ENCODE data around the gene UBE2M. TPM values are rescaled to one million over a fixed set of nuclear protein-coding genes. Genes with fewer than 3 reads are reported as not detected.
A peak's percentile ranks its signal among the peaks of the same experiment; 100 is the strongest.
"Not testable (repeated sequence)": the region's sequence is repeated elsewhere in the genome, so short reads cannot be mapped to it uniquely, and the experiment has no call there.

The UBE2M gene
- total RNA-seq, 2 donors from 2014 or later, result 30.9 to 38.8 TPM

GRCh38 chr19:58578012-58578925 lies 19.9 kb upstream of the UBE2M start:
- Histone ChIP-seq H3K9me3 (no peaks in the 10 kb centered on the region), H3K4me1 (peaks cover 0 to 22% of the 10 kb centered on the region in 2 donors), H3K36me3 (peaks cover 20% of the 10 kb centered on the region), H3K27ac (no peak overlapping the region), H3K27me3 (no peaks in the 10 kb centered on the region), H3K4me3 (no peak overlapping the region)
- no peak for TF ChIP-seq CTCF (IDR thresholded peaks at IDR 0.05)
- DNase-seq (ENCODE audit: low spot score), result peak; percentile 55

- not testable (repeated sequence) for H3K27ac ChIP-seq; H3K27me3 ChIP-seq; H3K9me3 ChIP-seq; DNase-seq (ENCODE audit: low spot score); H3K4me3 ChIP-seq
- H3K4me1 ChIP-seq, result peaks cover 0 to 22% of the 10 kb centered on the region in 2 donors
- peaks cover 13% of the 10 kb centered on the region for H3K36me3 ChIP-seq
Measured at GRCh38 chr19:58577581-58577980, 19.2 kb upstream of the UBE2M start.

DNA sequence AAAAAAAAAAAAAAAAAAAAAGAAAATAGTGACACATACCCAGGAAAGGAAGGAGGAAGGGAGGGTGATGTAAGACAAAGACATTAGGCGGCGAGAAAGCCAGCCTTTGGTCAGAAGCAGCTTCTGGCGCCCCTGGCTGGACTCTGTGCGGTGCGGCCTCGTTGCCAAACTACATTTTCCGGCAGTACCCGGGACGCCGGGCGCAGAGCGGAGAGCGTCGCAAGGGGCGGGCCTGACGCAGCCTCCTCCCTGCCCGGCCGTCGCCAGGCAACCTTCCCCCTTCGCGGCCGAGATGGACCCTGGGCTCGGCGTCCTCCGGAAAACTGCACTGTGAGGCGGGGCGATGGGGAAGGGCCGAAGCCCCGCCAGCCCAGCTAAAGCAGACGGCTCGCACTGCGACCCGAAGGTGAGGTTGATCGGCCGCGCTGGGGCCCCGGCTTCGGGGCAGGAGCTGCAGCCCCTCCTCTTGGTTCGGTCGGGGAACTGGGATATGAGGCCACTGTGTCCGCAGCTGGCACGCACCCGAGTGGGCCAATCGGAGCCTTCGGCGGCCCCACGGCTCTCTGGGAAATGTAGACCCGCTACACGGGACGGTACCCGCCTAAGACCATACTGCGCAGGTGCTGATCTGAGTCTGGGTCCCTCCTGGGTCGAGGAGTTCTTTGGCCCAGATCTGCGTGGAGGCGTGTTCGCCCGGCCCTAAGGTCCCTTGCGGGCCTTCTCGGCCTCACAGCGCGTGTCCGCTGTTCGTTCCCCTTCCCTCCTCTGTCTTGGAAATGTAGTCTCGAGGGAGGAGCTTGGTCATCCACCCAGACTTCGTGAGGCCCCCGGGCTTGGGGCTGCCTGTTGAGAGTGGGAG lies 17.0 kb upstream of the UBE2M start:
- peaks cover 0 to 19% of the 10 kb centered on the region in 2 donors for H3K4me1 ChIP-seq

GRCh38 chr19:58573658-58574164 lies 15.3 kb upstream of the UBE2M start:
- H3K4me1 ChIP-seq, result peaks cover 0 to 19% of the 10 kb centered on the region in 2 donors
- peaks cover 21% of the 10 kb centered on the region for H3K36me3 ChIP-seq
- DNase-seq (ENCODE audit: low spot score), result no peak
- H3K9me3 ChIP-seq, result no peaks in the 10 kb centered on the region
- H3K27ac ChIP-seq, result peak overlapping the region; percentile 98 to 99
- H3K4me3 ChIP-seq, result peak overlapping the region; percentile 71 to 72
- TF ChIP-seq CTCF (IDR thresholded peaks at IDR 0.05), result no peak
- no peaks in the 10 kb centered on the region for H3K27me3 ChIP-seq

More for the DNA sequence above, 17.0 kb upstream of the UBE2M start:
- peak overlapping the region; percentile 61 to 78 for H3K4me3 ChIP-seq
- no peak for TF ChIP-seq CTCF (IDR thresholded peaks at IDR 0.05)
- H3K9me3 ChIP-seq, result no peaks in the 10 kb centered on the region
- peak; percentile 94 for DNase-seq (ENCODE audit: low spot score)
- no peaks in the 10 kb centered on the region for H3K27me3 ChIP-seq
- peaks cover 10% of the 10 kb centered on the region for H3K36me3 ChIP-seq
- H3K27ac ChIP-seq, result peak overlapping the region; percentile 96 to 98

- Histone ChIP-seq H3K9me3 (no peaks in the 10 kb centered on the region), H3K27ac (peak within 1 kb of the TSS; percentile 98 to 99), H3K27me3 (no peaks in the 10 kb centered on the region), H3K4me1 (peaks cover 0 to 19% of the 10 kb centered on the region in 2 donors), H3K36me3 (peaks cover 21% of the 10 kb centered on the region), H3K4me3 (peak within 1 kb of the TSS; percentile 71 to 72)
- peak; percentile 100 for DNase-seq (ENCODE audit: low spot score)
- TF ChIP-seq CTCF (IDR thresholded peaks at IDR 0.05), result peak in 1 of 2 donors; percentile 19
Measured at GRCh38 chr19:58572818-58573657, 14.6 kb upstream of the UBE2M start, which contains the start of gene MZF1. Gene MZF1 (minus strand): TSS chr19:58573335. CDS start chr19:58571389, 1,946 bp downstream.
